Activated T-cell treated with anti-CD3 and anti-CD28 coated beads for 1 hour (primary cell): Measurements from ENCODE around the gene OR4C11.

ENCODE experiments used
- DNase-seq: peaks from one replicate; pipeline ENCODE4 v3.0.0-alpha.2; 2020; ENCODE audit warnings: low read depth

The OR4C11 gene

GRCh38 chr11:55607545-55607944 lies at the start of gene OR4C11:
Gene OR4C11 (minus strand): TSS chr11:55607645. CDS start chr11:55604373, 3,272 bp downstream.
- no peak for DNase-seq

- no peak for DNase-seq
Observed at GRCh38 chr11:55655096-55655495, 47.7 kb upstream of the OR4C11 start.

GRCh38 chr11:55652560-55652959 lies 45.1 kb upstream of the OR4C11 start:
- DNase-seq = no peak

- no peak for DNase-seq
Observed at GRCh38 chr11:55648027-55648426, 40.6 kb upstream of the OR4C11 start, which contains the start of gene OR4S2. Gene OR4S2 (plus strand): TSS chr11:55648327. CDS start chr11:55650904, 2,577 bp downstream.

- no peak for DNase-seq
Observed at GRCh38 chr11:55634813-55635212, 27.4 kb upstream of the OR4C11 start, which contains the start of gene OR4P4. Gene OR4P4 (plus strand): TSS chr11:55635113.

GRCh38 chr11:55624531-55624930 lies 17.1 kb upstream of the OR4C11 start:
- no peak for DNase-seq

- no peak for DNase-seq
Observed at GRCh38 chr11:55572548-55572947, 34.9 kb downstream of the OR4C11 start.

GRCh38 chr11:55571828-55572227 lies 35.6 kb downstream of the OR4C11 start, which contains the start of gene OR4C16:
Gene OR4C16 (plus strand): TSS chr11:55572128. CDS start chr11:55572128, 0 bp downstream.
- DNase-seq = no peak

GRCh38 chr11:55554169-55554568 lies 53.3 kb downstream of the OR4C11 start, which contains the start of gene OR4C15:
Gene OR4C15 (plus strand): TSS chr11:55554469. CDS start chr11:55554469, 0 bp downstream.
- DNase-seq = no peak
